GM08714 (cell line): Measurements from ENCODE around the gene ATAD3C.
"Not testable (repeated sequence)": the region's sequence is repeated elsewhere in the genome, so short reads cannot be mapped to it uniquely, and the experiment has no call there.

Experiments used
- H3K4me3 ChIP-seq: fragments of 200-500 bp; sonication (Bioruptor generic); 2 replicates; pipeline ENCODE4 v1.5.1; 2014; ENCODE audit warnings: mild to moderate bottlenecking, low read length, inconsistent platforms
- ZNF274 ChIP-seq: IDR thresholded peaks from 2 replicates; pipeline ENCODE4 v1.6.1; 2012; ENCODE audit warnings: mild to moderate bottlenecking, low read depth, low read length

The ATAD3C gene

DNA sequence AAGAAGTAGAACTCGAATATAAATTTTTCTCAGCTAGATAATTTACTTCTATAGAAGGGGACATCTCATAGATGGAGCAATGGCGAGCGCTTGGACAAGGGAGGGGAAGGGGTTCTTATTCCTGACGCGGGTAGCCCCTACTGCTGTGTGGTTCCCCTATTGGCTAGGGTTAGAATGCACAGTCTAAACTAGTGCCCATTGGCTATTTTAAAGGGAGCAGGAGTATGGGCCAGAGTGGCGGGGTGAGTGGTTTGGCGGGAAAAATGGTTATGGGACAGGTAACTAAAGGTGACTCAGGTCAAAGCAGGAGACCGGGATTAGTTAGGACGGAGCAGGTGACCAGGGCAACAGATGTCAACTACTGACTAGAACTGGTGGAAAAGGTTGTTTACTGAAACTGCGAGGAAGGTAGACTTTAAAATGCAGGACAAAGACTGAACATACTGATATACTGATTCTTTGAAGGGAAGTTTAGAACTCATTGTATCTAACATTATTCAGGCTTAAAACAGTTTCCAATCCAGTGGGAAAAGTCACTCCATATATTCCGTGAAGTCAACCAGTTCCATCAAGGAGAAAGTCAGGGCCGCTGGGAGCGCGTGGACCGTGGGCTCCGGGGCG, 61.5 kb downstream of the ATAD3C start:
- H3K4me3 ChIP-seq = peak overlapping the region; percentile 79
- TF ChIP-seq ZNF274 = no peak

GRCh38 chr1:1511533-1512285, 62.2 kb downstream of the ATAD3C start, which contains the start of gene ATAD3A:
Gene ATAD3A, plus strand, starts transcription at chr1:1512162. Its CDS starts 107 bp downstream, at chr1:1512269.
- H3K4me3 ChIP-seq = peak within 1 kb of the TSS; percentile 84
- no peak for TF ChIP-seq ZNF274

DNA sequence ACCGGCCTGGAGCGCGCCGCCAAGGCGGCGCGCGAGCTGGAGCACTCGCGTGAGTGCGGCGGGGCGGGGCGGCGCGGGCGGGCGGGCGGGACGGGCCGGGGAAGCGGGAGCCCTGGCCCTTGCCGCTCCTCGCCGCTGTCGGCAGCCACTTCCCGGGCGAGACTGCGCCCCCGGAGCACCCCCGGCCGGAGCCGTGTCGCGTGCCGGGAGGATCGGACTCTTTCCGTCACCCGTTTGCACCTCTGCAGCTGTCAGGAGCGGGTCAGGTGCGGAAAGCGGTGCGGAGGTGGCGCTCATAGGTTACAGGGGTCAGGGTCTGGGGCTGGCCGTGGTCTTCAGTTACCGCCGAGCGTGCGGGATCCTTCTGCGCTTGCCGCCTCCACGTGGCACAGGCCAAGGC, 62.9 kb downstream of the ATAD3C start:
- H3K4me3 ChIP-seq = peak overlapping the region; percentile 84; the same call in 1 of the 2 replicates

DNA sequence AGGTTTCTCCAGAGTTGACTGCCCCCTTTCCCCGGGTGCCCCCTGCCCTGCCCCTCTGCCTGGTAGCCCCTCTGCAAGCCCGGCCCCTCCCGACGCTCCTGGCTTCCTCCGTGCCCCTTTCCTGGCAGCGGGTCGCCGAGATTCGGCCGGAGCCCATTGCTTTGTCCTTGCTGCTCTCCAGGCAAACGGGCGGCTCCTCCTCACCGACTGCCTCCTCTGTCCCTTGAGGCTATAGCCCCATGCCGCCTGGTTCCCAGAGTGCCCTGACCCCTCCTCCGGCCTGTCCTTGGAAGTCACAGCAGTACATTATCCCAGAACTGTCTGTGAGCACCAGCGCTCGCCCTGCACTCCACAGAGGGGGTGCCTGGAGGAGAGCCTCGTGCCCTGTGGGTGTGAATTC, 64.2 kb downstream of the ATAD3C start:
- peak overlapping the region; percentile 28; the same call in 1 of the 2 replicates for H3K4me3 ChIP-seq

- H3K4me3 ChIP-seq = not testable (repeated sequence)
These were observed 64.9 kb downstream of the ATAD3C start for GRCh38 chr1:1514376-1514775.

DNA sequence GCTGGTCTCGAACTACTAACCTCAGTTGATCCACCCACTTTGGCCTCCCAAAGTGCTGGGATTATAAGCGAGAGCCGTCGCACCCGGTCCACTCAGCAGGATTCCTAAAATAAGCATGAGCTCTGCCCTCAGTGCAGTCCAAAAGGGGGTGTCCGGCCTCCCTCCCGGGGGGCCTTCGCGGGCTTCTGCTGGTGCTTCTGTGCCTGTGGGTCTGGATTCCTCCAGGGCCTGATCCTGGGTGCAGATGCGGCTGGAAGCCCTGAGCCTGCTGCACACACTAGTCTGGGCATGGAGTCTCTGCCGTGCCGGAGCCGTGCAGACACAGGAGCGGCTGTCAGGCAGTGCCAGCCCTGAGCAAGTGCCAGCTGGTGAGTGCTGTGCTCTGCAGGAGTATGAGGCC, 67.4 kb downstream of the ATAD3C start:
- not testable (repeated sequence) for H3K4me3 ChIP-seq

DNA sequence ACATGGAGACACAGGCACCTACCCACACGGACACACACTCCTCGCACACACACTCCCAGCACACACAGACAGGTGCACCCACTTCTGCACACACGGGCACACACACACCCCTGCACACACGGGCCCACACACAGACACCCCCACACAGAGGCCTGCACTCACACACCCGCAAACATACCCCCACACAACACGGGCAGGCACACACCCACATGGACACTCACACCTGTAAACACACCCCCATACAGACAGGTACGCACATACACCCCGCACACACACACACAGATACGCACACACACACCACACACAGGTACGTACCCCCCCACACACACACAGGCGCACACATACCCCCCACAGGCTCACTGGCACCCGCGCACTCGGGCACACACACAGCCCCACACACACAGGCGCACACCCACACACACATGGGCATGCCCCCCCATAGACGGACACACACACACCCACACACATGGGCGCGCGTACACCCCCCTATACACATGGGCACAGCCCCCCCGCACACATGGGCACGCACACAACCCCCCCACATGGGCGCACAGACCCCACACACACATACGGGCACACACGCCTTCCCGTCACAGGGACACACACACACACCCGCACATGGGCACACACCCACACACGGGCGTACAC, 68.6 kb downstream of the ATAD3C start:
- no peak overlapping the region for H3K4me3 ChIP-seq
- TF ChIP-seq ZNF274 = no peak

DNA sequence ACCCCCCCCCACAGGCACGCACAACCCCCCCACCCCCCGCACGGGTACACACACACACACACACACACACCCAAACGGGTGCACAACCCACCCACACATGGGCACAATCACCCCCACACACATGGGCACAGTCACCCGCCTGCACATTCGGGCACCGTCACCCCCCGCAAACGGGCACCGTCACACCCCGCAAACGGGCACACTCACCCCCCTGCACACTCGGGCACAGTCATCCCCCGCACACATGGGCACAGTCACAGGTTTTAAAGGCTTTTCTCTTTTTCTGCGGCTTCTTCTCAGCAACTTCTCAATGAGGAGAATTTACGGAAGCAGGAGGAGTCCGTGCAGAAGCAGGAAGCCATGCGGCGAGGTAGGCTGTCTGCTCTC, 69.1 kb downstream of the ATAD3C start:
- not testable (repeated sequence) for H3K4me3 ChIP-seq
